Liver (tissue), 9 donors: ENCODE results near the gene ERCC4. TPM values are rescaled to one million over a fixed set of nuclear protein-coding genes. Genes with fewer than 3 reads are reported as not detected.

ENCODE experiments used
- DNase-seq: peaks from one replicate; pipeline ENCODE4 v3.0.0-alpha.2; 2017; ENCODE audit warnings: low spot score
- H3K27ac ChIP-seq, 2 donors: one replicate each; pipeline ENCODE4 v1.7.0; 2013; ENCODE audit warnings: inconsistent platforms in 2 of 2, low read length in 2 of 2, control low read depth in 1 of 2, low read depth in 1 of 2, mild to moderate bottlenecking in 1 of 2
- H3K27me3 ChIP-seq, 4 donors: one replicate each; pipeline versions ENCODE4 v1.6.1 to v1.7.0; 2013; ENCODE audit warnings: low read length in 3 of 4, inconsistent platforms in 1 of 4, mild to moderate bottlenecking in 1 of 4, moderate library complexity in 1 of 4; ENCODE audit not compliant: control insufficient read depth in 4 of 4, insufficient read depth in 4 of 4
- H3K36me3 ChIP-seq, 4 donors: one replicate each; pipeline versions ENCODE4 v1.6.1 to v1.7.0; 2013; ENCODE audit warnings: low read length in 3 of 4, mild to moderate bottlenecking in 3 of 4, low read depth in 1 of 4, moderate library complexity in 1 of 4; ENCODE audit not compliant: control insufficient read depth in 4 of 4, insufficient read depth in 3 of 4
- H3K4me1 ChIP-seq, 4 donors: one replicate each; pipeline versions ENCODE4 v1.6.1 to v1.7.0; 2013; ENCODE audit warnings: low read length in 3 of 4, mild to moderate bottlenecking in 3 of 4, moderate library complexity in 1 of 4; ENCODE audit not compliant: control insufficient read depth in 4 of 4, insufficient read depth in 4 of 4
- H3K4me3 ChIP-seq, 3 donors: one replicate each; pipeline versions ENCODE4 v1.6.1 to v1.7.0; 2013; ENCODE audit warnings: low read length in 3 of 3, control low read depth in 1 of 3, low read depth in 1 of 3, mild to moderate bottlenecking in 1 of 3
- H3K9ac ChIP-seq, 2 donors: one replicate each; pipeline ENCODE4 v1.7.0; 2013; ENCODE audit warnings: low read length in 2 of 2, mild to moderate bottlenecking in 2 of 2, moderate library complexity in 2 of 2, control low read depth in 1 of 2, low read depth in 1 of 2
- H3K9me3 ChIP-seq, 4 donors: one replicate each; pipeline versions ENCODE4 v1.6.1 to v1.7.0; 2013; ENCODE audit warnings: low read length in 3 of 4; ENCODE audit not compliant: control insufficient read depth in 4 of 4
- EGR1 ChIP-seq, 2 donors: IDR thresholded peaks; 2 replicates each; pipeline ENCODE4 v1.6.1; 2016 to 2018; ENCODE audit warnings: antibody characterized with exemption in 2 of 2, low read depth in 2 of 2
- FOXA1 ChIP-seq: IDR thresholded peaks from 2 replicates; pipeline ENCODE4 v1.6.1; 2016; ENCODE audit warnings: antibody characterized with exemption
- FOXA2 ChIP-seq: IDR thresholded peaks from 2 replicates; pipeline ENCODE4 v1.6.1; 2016; ENCODE audit warnings: antibody characterized with exemption
- GABPA ChIP-seq, 2 donors: IDR thresholded peaks in 1 of 2; conservative IDR thresholded peaks in 1 of 2; 2 replicates each; pipeline ENCODE4 v1.6.1; 2016; ENCODE audit warnings: antibody characterized with exemption in 2 of 2, mild to moderate bottlenecking in 1 of 2, moderate library complexity in 1 of 2
- HNF4A ChIP-seq, 2 donors: conservative IDR thresholded peaks; 2 replicates each; pipeline ENCODE4 v1.6.1; 2016; ENCODE audit warnings: antibody characterized with exemption in 2 of 2, mild to moderate bottlenecking in 2 of 2
- HNF4G ChIP-seq: IDR thresholded peaks from 2 replicates; pipeline ENCODE4 v1.6.1; 2016; ENCODE audit warnings: antibody characterized with exemption
- JUND ChIP-seq, 2 donors: IDR thresholded peaks; 2 replicates each; pipeline ENCODE4 v1.6.1; 2016; ENCODE audit warnings: antibody characterized with exemption in 2 of 2
- NR2F2 ChIP-seq: IDR thresholded peaks from 2 replicates; pipeline ENCODE4 v1.6.1; 2016; ENCODE audit warnings: antibody characterized with exemption
- RAD21 ChIP-seq, 2 donors: IDR thresholded peaks; 2 replicates each; pipeline ENCODE4 v1.6.1; 2016; ENCODE audit warnings: antibody characterized with exemption in 2 of 2, mild to moderate bottlenecking in 2 of 2
- RXRA ChIP-seq, 2 donors: IDR thresholded peaks; 2 replicates each; pipeline ENCODE4 v1.6.1; 2017 to 2018; ENCODE audit warnings: antibody characterized with exemption in 2 of 2, mild to moderate bottlenecking in 1 of 2
- SP1 ChIP-seq: IDR thresholded peaks from 2 replicates; pipeline ENCODE4 v1.6.1; 2018; ENCODE audit warnings: antibody characterized with exemption, mild to moderate bottlenecking
- TAF1 ChIP-seq: conservative IDR thresholded peaks from 2 replicates; pipeline ENCODE4 v1.6.1; 2016; ENCODE audit warnings: antibody characterized with exemption, mild to moderate bottlenecking
- YY1 ChIP-seq: IDR thresholded peaks from 2 replicates; pipeline ENCODE4 v1.6.1; 2016; ENCODE audit warnings: antibody characterized with exemption, mild to moderate bottlenecking
- WGBS: extraction: QIAGEN DNeasy Blood & Tissue Kit; methylation state at CpG from one replicate; pipeline ENCODE4 v1.1.7; 2013; 5-methylcytosine and 5-hydroxymethylcytosine counted together
- polyA plus RNA-seq, 2 donors: library from polyadenylated mRNA; stranded (reverse) in 1 of 2; unstranded in 1 of 2; fragments of 200-250 nt in 1 of 2; fragments of >200 nt in 1 of 2; fragmentation: Nextera tagmentation in 1 of 2; extraction: Ambion mirVana in 1 of 2; gene quantifications; one replicate each; pipeline versions ENCODE4 v1.2.1 to v1.2.3, GENCODE V29; 2013 to 2015
- total RNA-seq, 2 donors: library from RNA; depleted of rRNA; stranded (reverse); fragments of >200 nt; gene quantifications; one replicate each; pipeline ENCODE4 v1.2.3, GENCODE V29; 2014
- TF ChIP-seq, protein P1 (sequence below): IDR thresholded peaks from 2 replicates; pipeline ENCODE4 v1.6.1; 2016; ENCODE audit warnings: antibody characterized with exemption
- TF ChIP-seq, protein P2 (sequence below): IDR thresholded peaks from 2 replicates; pipeline ENCODE4 v1.6.1; 2016; ENCODE audit warnings: antibody characterized with exemption
- TF ChIP-seq, protein P3 (sequence below): IDR thresholded peaks from 2 replicates; pipeline ENCODE4 v1.6.1; 2016; ENCODE audit warnings: antibody characterized with exemption, mild to moderate bottlenecking
- TF ChIP-seq, protein P4 (sequence below): IDR thresholded peaks from 2 replicates; pipeline ENCODE4 v1.6.1; 2016; ENCODE audit warnings: antibody characterized with exemption
- donor health status: healthy.
- donor health status: healthy.
- donor health status: healthy.
- donor health status: healthy.
- donor health status: healthy.

Gene ERCC4
- total and polyA plus RNA-seq, 4 donors: 1.6 to 11.1 (median 4.9) TPM

DNA sequence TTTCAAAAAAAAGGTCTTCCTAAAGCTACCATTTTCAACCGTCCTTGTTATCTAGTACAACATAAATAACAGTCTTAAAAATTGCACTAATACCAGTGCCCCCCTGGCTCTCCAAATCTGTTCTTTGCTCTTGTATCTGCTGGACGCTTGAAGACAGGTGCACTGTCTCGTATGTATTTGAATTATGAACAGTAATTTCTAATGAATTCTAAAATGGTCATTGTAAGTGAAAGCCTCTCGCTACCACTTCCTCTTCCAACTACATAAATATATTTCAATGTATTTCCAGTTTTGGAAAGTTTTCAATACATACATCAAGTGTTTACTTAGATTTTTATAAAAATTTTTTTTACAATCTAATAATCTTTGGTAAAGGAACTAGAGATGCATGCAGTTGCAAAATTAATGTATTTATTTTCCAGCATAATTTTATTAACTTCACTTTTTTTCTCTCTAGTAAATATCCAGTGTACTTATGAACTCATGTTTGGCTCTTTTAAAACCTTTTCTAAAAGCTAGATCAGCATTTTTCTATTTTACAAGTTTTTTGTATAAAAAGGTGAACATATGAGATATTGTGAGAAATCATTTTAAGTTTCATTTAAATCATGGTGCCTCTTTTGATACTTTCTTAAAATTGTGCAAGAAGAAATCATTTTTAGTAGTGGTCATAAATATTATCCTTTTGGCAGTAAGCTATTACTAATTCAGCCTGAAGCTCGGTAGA, 31.0 kb downstream of the ERCC4 start:
- H3K9me3 ChIP-seq: no peaks in the 10 kb centered on the region
- no peak for DNase-seq
- no peaks in the 10 kb centered on the region for H3K4me1 ChIP-seq
- WGBS: 60% methylated on average over 5 of the region's 5 CpGs
- no peaks in the 10 kb centered on the region for H3K27me3 ChIP-seq
- H3K9ac ChIP-seq: no peak overlapping the region
- no peak overlapping the region for H3K27ac ChIP-seq
- H3K36me3 ChIP-seq: peaks cover 8 to 28% (median 17%) of the 10 kb centered on the region in 4 donors
- H3K4me3 ChIP-seq: no peak overlapping the region
- TF ChIP-seq HNF4G: no peak
- TF ChIP-seq, protein P1, sequence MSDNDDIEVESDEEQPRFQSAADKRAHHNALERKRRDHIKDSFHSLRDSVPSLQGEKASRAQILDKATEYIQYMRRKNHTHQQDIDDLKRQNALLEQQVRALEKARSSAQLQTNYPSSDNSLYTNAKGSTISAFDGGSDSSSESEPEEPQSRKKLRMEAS: no peak
- TF ChIP-seq, protein P2, sequence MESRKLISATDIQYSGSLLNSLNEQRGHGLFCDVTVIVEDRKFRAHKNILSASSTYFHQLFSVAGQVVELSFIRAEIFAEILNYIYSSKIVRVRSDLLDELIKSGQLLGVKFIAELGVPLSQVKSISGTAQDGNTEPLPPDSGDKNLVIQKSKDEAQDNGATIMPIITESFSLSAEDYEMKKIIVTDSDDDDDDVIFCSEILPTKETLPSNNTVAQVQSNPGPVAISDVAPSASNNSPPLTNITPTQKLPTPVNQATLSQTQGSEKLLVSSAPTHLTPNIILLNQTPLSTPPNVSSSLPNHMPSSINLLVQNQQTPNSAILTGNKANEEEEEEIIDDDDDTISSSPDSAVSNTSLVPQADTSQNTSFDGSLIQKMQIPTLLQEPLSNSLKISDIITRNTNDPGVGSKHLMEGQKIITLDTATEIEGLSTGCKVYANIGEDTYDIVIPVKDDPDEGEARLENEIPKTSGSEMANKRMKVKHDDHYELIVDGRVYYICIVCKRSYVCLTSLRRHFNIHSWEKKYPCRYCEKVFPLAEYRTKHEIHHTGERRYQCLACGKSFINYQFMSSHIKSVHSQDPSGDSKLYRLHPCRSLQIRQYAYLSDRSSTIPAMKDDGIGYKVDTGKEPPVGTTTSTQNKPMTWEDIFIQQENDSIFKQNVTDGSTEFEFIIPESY: no peak
- no peak for TF ChIP-seq NR2F2
- TF ChIP-seq GABPA (IDR thresholded peaks at IDR 0.05 in 1 of 2, conservative IDR thresholded peaks at IDR 0.05 in 1 of 2): no peak
- TF ChIP-seq, protein P3, sequence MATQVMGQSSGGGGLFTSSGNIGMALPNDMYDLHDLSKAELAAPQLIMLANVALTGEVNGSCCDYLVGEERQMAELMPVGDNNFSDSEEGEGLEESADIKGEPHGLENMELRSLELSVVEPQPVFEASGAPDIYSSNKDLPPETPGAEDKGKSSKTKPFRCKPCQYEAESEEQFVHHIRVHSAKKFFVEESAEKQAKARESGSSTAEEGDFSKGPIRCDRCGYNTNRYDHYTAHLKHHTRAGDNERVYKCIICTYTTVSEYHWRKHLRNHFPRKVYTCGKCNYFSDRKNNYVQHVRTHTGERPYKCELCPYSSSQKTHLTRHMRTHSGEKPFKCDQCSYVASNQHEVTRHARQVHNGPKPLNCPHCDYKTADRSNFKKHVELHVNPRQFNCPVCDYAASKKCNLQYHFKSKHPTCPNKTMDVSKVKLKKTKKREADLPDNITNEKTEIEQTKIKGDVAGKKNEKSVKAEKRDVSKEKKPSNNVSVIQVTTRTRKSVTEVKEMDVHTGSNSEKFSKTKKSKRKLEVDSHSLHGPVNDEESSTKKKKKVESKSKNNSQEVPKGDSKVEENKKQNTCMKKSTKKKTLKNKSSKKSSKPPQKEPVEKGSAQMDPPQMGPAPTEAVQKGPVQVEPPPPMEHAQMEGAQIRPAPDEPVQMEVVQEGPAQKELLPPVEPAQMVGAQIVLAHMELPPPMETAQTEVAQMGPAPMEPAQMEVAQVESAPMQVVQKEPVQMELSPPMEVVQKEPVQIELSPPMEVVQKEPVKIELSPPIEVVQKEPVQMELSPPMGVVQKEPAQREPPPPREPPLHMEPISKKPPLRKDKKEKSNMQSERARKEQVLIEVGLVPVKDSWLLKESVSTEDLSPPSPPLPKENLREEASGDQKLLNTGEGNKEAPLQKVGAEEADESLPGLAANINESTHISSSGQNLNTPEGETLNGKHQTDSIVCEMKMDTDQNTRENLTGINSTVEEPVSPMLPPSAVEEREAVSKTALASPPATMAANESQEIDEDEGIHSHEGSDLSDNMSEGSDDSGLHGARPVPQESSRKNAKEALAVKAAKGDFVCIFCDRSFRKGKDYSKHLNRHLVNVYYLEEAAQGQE: no peak
- no peak for TF ChIP-seq HNF4A (conservative IDR thresholded peaks at IDR 0.05)
- TF ChIP-seq EGR1 (IDR thresholded peaks at IDR 0.05; ENCODE audit: low read depth in 2 of 2): no peak
- TF ChIP-seq JUND (IDR thresholded peaks at IDR 0.05): no peak
- TF ChIP-seq FOXA1: no peak
- no peak for TF ChIP-seq TAF1

DNA sequence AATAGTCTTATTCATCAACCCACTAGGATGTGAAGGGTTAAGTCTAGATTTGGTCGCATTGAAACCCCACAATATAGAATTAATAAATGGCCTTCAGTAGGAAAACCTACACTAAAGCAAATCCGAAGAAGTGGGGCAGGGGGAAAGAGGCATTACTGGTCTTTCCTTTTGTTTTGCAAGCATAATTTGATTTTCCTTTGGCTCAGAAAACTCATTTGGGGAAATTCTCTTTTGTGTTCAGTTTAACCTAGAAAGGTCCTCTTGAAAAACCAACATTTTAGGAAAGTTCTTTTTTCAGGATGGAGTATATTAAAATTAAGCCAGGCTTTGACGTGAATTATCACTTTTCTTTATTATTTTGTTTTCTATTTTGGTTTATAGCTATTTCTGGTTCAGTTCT, 31.7 kb downstream of the ERCC4 start:
- peaks cover 8 to 22% (median 14%) of the 10 kb centered on the region in 4 donors for H3K36me3 ChIP-seq
- no peaks in the 10 kb centered on the region for H3K27me3 ChIP-seq
- H3K27ac ChIP-seq: no peak overlapping the region
- no peak overlapping the region for H3K9ac ChIP-seq
- WGBS: 81% methylated on average over 3 of the region's 3 CpGs
- DNase-seq: no peak
- no peak for TF ChIP-seq JUND (IDR thresholded peaks at IDR 0.05)
- TF ChIP-seq HNF4A (conservative IDR thresholded peaks at IDR 0.05): no peak
- TF ChIP-seq, protein P2: no peak
- TF ChIP-seq FOXA2: no peak
- TF ChIP-seq, protein P3: no peak
- no peak for TF ChIP-seq TAF1
- no peak for TF ChIP-seq RAD21 (IDR thresholded peaks at IDR 0.05)
- no peak for TF ChIP-seq NR2F2
- TF ChIP-seq GABPA (IDR thresholded peaks at IDR 0.05 in 1 of 2, conservative IDR thresholded peaks at IDR 0.05 in 1 of 2): no peak
- no peak for TF ChIP-seq FOXA1
- TF ChIP-seq HNF4G: no peak
- no peak for TF ChIP-seq RXRA (IDR thresholded peaks at IDR 0.05)
- no peak for TF ChIP-seq EGR1 (IDR thresholded peaks at IDR 0.05; ENCODE audit: low read depth in 2 of 2)
- no peak for TF ChIP-seq SP1
- TF ChIP-seq, protein P4, sequence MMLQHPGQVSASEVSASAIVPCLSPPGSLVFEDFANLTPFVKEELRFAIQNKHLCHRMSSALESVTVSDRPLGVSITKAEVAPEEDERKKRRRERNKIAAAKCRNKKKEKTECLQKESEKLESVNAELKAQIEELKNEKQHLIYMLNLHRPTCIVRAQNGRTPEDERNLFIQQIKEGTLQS: no peak
- TF ChIP-seq YY1: no peak
- no peaks in the 10 kb centered on the region for H3K9me3 ChIP-seq
- no peaks in the 10 kb centered on the region for H3K4me1 ChIP-seq
- H3K4me3 ChIP-seq: no peak overlapping the region
